ENCODE measurements around the gene OR2B2.

OR2B2 gene

DNA sequence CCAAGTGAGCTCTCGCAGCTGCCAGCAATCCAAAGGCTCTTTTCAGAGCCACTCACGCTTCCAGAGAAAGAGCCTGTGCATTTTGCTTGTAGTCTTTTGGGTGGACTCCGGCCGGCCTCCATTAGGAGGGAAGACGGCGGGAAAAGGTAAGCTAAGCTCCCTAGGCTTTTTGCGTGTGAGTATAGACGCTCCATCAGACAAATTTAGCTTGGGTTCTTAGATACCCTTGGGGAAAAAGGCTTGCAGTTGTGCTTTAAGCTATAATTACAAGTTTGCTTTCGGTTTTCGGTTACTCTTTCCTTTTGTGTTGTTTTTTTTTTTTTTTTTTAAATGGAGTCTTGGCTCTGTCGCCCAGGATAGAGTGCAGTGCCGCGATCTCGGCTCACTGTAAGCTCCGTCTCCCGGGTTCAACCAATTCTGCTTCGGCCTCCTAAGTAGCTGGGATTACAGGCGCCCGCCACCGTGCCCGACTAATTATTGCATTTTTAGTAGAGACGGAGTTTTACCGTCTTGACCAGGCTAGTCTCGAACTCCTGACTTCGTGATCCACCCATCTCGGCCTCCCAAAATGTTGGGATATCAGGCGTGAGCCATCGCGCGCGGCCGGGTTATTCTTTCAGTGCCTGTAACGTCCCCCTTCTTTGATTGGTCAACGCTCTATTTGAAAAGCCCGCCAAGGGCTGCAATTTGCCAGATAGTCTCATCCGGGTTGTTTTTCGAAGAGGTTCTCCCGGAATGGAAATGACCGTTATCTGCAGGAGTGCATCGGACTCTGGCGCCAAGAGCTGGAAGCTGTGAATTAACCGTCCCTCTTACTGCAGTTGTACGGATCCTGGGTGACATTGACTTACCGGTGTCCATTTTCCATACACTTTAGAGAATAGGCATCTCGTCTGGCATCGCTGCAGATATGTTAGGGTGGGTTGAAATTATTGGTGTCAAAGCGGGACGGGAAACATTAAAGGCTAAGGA, 18.1 kb downstream of the OR2B2 start:
- H3K14ac ChIP-seq (ENCODE audit: low read length), result peak overlapping the region; percentile 95
- H3K9me3 ChIP-seq (replicated peaks in 1 of 2; ENCODE audit: control insufficient read depth in 2 of 2, insufficient read depth in 1 of 2, low read depth in 1 of 2, low read length in 2 of 2), result no peaks in the 10 kb centered on the region
- H3K9ac ChIP-seq (ENCODE audit: low read depth, low read length, poor library complexity), result peak overlapping the region; percentile 93
- H3K4me1 ChIP-seq (ENCODE audit: control insufficient read depth in 2 of 2, insufficient read depth in 1 of 2, low read depth in 1 of 2, low read length in 2 of 2), result peaks cover 2 to 4% of the 10 kb centered on the region in 2 donors
- H3K36me3 ChIP-seq (replicated peaks in 1 of 2; ENCODE audit: control insufficient read depth in 2 of 2, insufficient read depth in 2 of 2, low read length in 2 of 2), result no peaks in the 10 kb centered on the region
- peak overlapping the region; percentile 71 for H2AFZ ChIP-seq (ENCODE audit: low read length)
- peak; percentile 89 for DNase-seq (ENCODE audit: low spot score)
- H3K18ac ChIP-seq (ENCODE audit: low read length), result peak overlapping the region; percentile 97
- no peak overlapping the region for H4K91ac ChIP-seq (ENCODE audit: low read depth, low read length, poor library complexity)
- peaks cover 2% of the 10 kb centered on the region for H3K79me1 ChIP-seq (ENCODE audit: low read depth, low read length)
- H2BK5ac ChIP-seq (ENCODE audit: low read length), result peak overlapping the region; percentile 97
- peak overlapping the region; percentile 96 for H3K27ac ChIP-seq (replicated peaks; ENCODE audit: low read length)
- H3K4me2 ChIP-seq (ENCODE audit: insufficient read depth, low read length, poor library complexity, severe bottlenecking), result peak overlapping the region; percentile 72
- no peak overlapping the region for H3K4ac ChIP-seq (ENCODE audit: low read length)
- no peak overlapping the region for H2AK5ac ChIP-seq (ENCODE audit: low read depth, low read length)
- no peak overlapping the region for H2BK120ac ChIP-seq (ENCODE audit: low read depth, low read length)
- H4K8ac ChIP-seq (ENCODE audit: low read depth, low read length), result no peak overlapping the region
- peak overlapping the region; percentile 60 to 88 for H3K4me3 ChIP-seq (ENCODE audit: low read length in 2 of 2)
- WGBS, 2 donors (ENCODE audit: extremely low coverage in 2 of 2, insufficient read length in 2 of 2, insufficient replicate concordance in 1 of 2), result no CpG with 5 or more reads among the region's 48 CpGs
- no peaks in the 10 kb centered on the region for H3K27me3 ChIP-seq (ENCODE audit: control insufficient read depth in 3 of 3, insufficient read depth in 3 of 3, low read depth in 1 of 3, low read length in 3 of 3)
- H3K23ac ChIP-seq (ENCODE audit: low read depth, low read length, poor library complexity), result peak overlapping the region; percentile 83
- H2BK15ac ChIP-seq (ENCODE audit: low read length), result no peak overlapping the region
- no peak overlapping the region for H2BK12ac ChIP-seq (ENCODE audit: low read length)

GRCh38 chr6:27893059-27893835, 18.9 kb downstream of the OR2B2 start:
- Histone ChIP-seq H3K79me1 (ENCODE audit: low read depth, low read length) (peaks cover 2% of the 10 kb centered on the region), H3K4me2 (ENCODE audit: insufficient read depth, low read length, poor library complexity, severe bottlenecking) (peak overlapping the region; percentile 56), H3K4me3 (ENCODE audit: low read length in 2 of 2) (peak overlapping the region; percentile 60 to 90), H3K4ac (ENCODE audit: low read length) (no peak overlapping the region), H2AFZ (ENCODE audit: low read length) (peak overlapping the region; percentile 39), H3K18ac (ENCODE audit: low read length) (peak overlapping the region; percentile 97), H2AK5ac (ENCODE audit: low read depth, low read length) (no peak overlapping the region), H3K9me3 (replicated peaks in 1 of 2; ENCODE audit: control insufficient read depth in 2 of 2, insufficient read depth in 1 of 2, low read depth in 1 of 2, low read length in 2 of 2) (no peaks in the 10 kb centered on the region), H3K23ac (ENCODE audit: low read depth, low read length, poor library complexity) (peak overlapping the region; percentile 96), H3K36me3 (replicated peaks in 1 of 2; ENCODE audit: control insufficient read depth in 2 of 2, insufficient read depth in 2 of 2, low read length in 2 of 2) (no peaks in the 10 kb centered on the region), H3K14ac (ENCODE audit: low read length) (peak overlapping the region; percentile 95), H4K91ac (ENCODE audit: low read depth, low read length, poor library complexity) (no peak overlapping the region), H2BK5ac (ENCODE audit: low read length) (peak overlapping the region; percentile 97), H2BK120ac (ENCODE audit: low read depth, low read length) (no peak overlapping the region), H3K27me3 (ENCODE audit: control insufficient read depth in 3 of 3, insufficient read depth in 3 of 3, low read depth in 1 of 3, low read length in 3 of 3) (no peaks in the 10 kb centered on the region), H3K9ac (ENCODE audit: low read depth, low read length, poor library complexity) (peak overlapping the region; percentile 94), H3K4me1 (ENCODE audit: control insufficient read depth in 2 of 2, insufficient read depth in 1 of 2, low read depth in 1 of 2, low read length in 2 of 2) (peaks cover 4 to 6% of the 10 kb centered on the region in 2 donors), H4K8ac (ENCODE audit: low read depth, low read length) (no peak overlapping the region), H2BK15ac (ENCODE audit: low read length) (no peak overlapping the region), H3K27ac (replicated peaks; ENCODE audit: low read length) (peak overlapping the region; percentile 96), H2BK12ac (ENCODE audit: low read length) (no peak overlapping the region)
- WGBS, 2 donors (ENCODE audit: extremely low coverage in 2 of 2, insufficient read length in 2 of 2, insufficient replicate concordance in 1 of 2), result no CpG with 5 or more reads among the region's 41 CpGs
- DNase-seq (ENCODE audit: low spot score), result peak; percentile 97

- Histone ChIP-seq H4K91ac (ENCODE audit: low read depth, low read length, poor library complexity) (no peak overlapping the region), H2BK5ac (ENCODE audit: low read length) (peak overlapping the region; percentile 94), H2BK12ac (ENCODE audit: low read length) (no peak overlapping the region), H2AK5ac (ENCODE audit: low read depth, low read length) (no peak overlapping the region), H3K4me3 (ENCODE audit: low read length in 2 of 2) (peak overlapping the region; percentile 60 to 90), H3K4me2 (ENCODE audit: insufficient read depth, low read length, poor library complexity, severe bottlenecking) (peak overlapping the region; percentile 41), H3K14ac (ENCODE audit: low read length) (no peak overlapping the region), H2AFZ (ENCODE audit: low read length) (no peak overlapping the region), H4K8ac (ENCODE audit: low read depth, low read length) (no peak overlapping the region), H3K4ac (ENCODE audit: low read length) (no peak overlapping the region), H2BK120ac (ENCODE audit: low read depth, low read length) (no peak overlapping the region), H3K9ac (ENCODE audit: low read depth, low read length, poor library complexity) (peak overlapping the region; percentile 94), H3K4me1 (ENCODE audit: control insufficient read depth in 2 of 2, insufficient read depth in 1 of 2, low read depth in 1 of 2, low read length in 2 of 2) (peaks cover 4 to 6% of the 10 kb centered on the region in 2 donors), H3K79me1 (ENCODE audit: low read depth, low read length) (peaks cover 2% of the 10 kb centered on the region), H2BK15ac (ENCODE audit: low read length) (no peak overlapping the region), H3K23ac (ENCODE audit: low read depth, low read length, poor library complexity) (peak overlapping the region; percentile 96), H3K36me3 (replicated peaks in 1 of 2; ENCODE audit: control insufficient read depth in 2 of 2, insufficient read depth in 2 of 2, low read length in 2 of 2) (no peaks in the 10 kb centered on the region), H3K9me3 (replicated peaks in 1 of 2; ENCODE audit: control insufficient read depth in 2 of 2, insufficient read depth in 1 of 2, low read depth in 1 of 2, low read length in 2 of 2) (no peaks in the 10 kb centered on the region), H3K27me3 (ENCODE audit: control insufficient read depth in 3 of 3, insufficient read depth in 3 of 3, low read depth in 1 of 3, low read length in 3 of 3) (no peaks in the 10 kb centered on the region), H3K18ac (ENCODE audit: low read length) (peak overlapping the region; percentile 95), H3K27ac (replicated peaks; ENCODE audit: low read length) (peak overlapping the region; percentile 93)
- no peak for DNase-seq (ENCODE audit: low spot score)
- WGBS, 2 donors (ENCODE audit: extremely low coverage in 2 of 2, insufficient read length in 2 of 2, insufficient replicate concordance in 1 of 2), result no CpG with 5 or more reads among the region's 26 CpGs
Observed at GRCh38 chr6:27892649-27893058, 19.5 kb downstream of the OR2B2 start.
